GM19240 (cell line): ENCODE data around the gene EGFLAM.

ENCODE experiments used
- DNase-seq: peaks from one replicate; pipeline ENCODE4 v3.0.0; 2011; ENCODE audit warnings: low spot score; ENCODE audit not compliant: insufficient read length

EGFLAM gene

GRCh38 chr5:38265546-38266179, 7.3 kb downstream of the EGFLAM start:
- DNase-seq = peak; percentile 10

GRCh38 chr5:38267372-38267771, 9.0 kb downstream of the EGFLAM start:
- DNase-seq = no peak

- no peak for DNase-seq
These were observed 15.3 kb downstream of the EGFLAM start for GRCh38 chr5:38273626-38274025.

GRCh38 chr5:38274370-38274769, 16.0 kb downstream of the EGFLAM start:
- no peak for DNase-seq

- DNase-seq = no peak
These were observed 26.0 kb downstream of the EGFLAM start for GRCh38 chr5:38284384-38284783.

- DNase-seq = no peak
These were observed 26.9 kb downstream of the EGFLAM start for GRCh38 chr5:38285226-38285625.

GRCh38 chr5:38286002-38286401, 27.6 kb downstream of the EGFLAM start:
- no peak for DNase-seq

- no peak for DNase-seq
These were observed 28.8 kb downstream of the EGFLAM start for GRCh38 chr5:38287124-38287523.

GRCh38 chr5:38289457-38289856, 31.1 kb downstream of the EGFLAM start:
- no peak for DNase-seq

GRCh38 chr5:38290028-38290653, 31.8 kb downstream of the EGFLAM start:
- no peak for DNase-seq

GRCh38 chr5:38291355-38291754, 33.0 kb downstream of the EGFLAM start:
- no peak for DNase-seq

- no peak for DNase-seq
These were observed 33.9 kb downstream of the EGFLAM start for GRCh38 chr5:38292228-38292627.

GRCh38 chr5:38295751-38296150, 37.4 kb downstream of the EGFLAM start:
- no peak for DNase-seq

GRCh38 chr5:38297830-38298608, 39.7 kb downstream of the EGFLAM start:
- no peak for DNase-seq

GRCh38 chr5:38299585-38299984, 41.2 kb downstream of the EGFLAM start:
- DNase-seq = no peak

GRCh38 chr5:38305148-38305547, 46.8 kb downstream of the EGFLAM start:
- no peak for DNase-seq

- no peak for DNase-seq
These were observed 49.5 kb downstream of the EGFLAM start for GRCh38 chr5:38307845-38308244.

GRCh38 chr5:38316544-38317224, 58.3 kb downstream of the EGFLAM start:
- DNase-seq = no peak

- DNase-seq = no peak
These were observed 59.5 kb downstream of the EGFLAM start for GRCh38 chr5:38317868-38318267.

- DNase-seq = no peak
These were observed 61.1 kb downstream of the EGFLAM start for GRCh38 chr5:38319491-38319890.

GRCh38 chr5:38321978-38322377, 63.6 kb downstream of the EGFLAM start:
- DNase-seq = no peak
